EL (cell line): ENCODE data around the gene TAF1.
"Not testable (repeated sequence)": the region's sequence is repeated elsewhere in the genome, so short reads cannot be mapped to it uniquely, and the experiment has no call there.

ENCODE experiments used
- DNase-seq: peaks from one replicate; pipeline ENCODE4 v3.0.0-alpha.2; 2016

The TAF1 gene

DNA sequence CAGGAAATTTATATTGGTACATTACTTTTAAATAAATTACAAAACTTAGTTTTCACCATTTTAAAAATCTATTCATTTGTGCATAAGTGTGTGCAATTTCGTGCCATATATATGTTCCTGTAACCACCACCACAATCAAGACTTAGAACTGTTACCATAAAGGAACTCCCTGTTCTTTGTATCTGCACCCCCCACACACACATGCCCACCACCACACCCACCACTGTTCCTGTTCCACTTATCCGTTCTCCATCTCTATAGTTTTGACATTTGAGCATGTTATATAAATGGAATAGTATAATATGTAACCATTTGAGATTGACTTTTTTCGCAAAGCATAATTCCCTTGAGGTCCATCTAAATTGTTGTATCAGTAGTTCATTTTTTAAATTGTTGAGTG is 73.7 kb downstream of the TAF1 start:
- DNase-seq, result no peak

DNA sequence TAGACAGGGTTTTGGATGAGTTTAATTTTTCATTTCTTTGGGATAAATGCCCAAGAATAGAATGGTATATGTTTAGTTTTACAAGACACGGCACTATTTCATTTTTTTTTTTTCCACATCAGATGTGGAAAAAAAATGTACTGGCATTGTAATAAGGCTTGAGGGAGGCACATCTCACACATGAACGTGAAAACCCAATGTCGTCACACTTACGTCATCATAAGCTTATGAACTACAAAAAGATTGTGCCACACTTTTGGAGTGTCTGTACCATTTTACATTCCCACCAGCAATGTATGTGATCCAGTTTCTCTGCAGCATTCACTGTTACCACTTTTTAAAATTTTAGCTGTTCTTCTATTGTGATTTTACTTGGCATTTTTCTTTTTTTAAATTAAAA is 74.2 kb downstream of the TAF1 start:
- DNase-seq, result no peak

DNA sequence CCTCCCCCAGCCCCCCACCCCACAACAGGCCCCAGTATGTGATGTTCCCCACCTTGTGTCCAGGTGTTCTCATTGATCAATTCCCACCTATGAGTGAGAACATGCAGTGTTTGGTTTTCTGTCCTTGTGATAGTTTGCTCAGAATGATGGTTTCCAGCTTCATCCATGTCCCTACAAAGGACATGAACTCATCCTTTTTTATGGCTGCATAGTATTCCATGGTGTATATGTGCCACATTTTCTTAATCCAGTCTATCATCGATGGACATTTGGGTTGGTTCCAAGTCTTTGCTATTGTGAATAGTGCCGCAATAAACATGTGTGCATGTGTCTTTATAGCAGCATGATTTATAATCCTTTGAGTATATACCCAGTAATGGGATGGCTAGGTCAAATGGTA is 75.7 kb downstream of the TAF1 start:
- DNase-seq, result not testable (repeated sequence)

DNA sequence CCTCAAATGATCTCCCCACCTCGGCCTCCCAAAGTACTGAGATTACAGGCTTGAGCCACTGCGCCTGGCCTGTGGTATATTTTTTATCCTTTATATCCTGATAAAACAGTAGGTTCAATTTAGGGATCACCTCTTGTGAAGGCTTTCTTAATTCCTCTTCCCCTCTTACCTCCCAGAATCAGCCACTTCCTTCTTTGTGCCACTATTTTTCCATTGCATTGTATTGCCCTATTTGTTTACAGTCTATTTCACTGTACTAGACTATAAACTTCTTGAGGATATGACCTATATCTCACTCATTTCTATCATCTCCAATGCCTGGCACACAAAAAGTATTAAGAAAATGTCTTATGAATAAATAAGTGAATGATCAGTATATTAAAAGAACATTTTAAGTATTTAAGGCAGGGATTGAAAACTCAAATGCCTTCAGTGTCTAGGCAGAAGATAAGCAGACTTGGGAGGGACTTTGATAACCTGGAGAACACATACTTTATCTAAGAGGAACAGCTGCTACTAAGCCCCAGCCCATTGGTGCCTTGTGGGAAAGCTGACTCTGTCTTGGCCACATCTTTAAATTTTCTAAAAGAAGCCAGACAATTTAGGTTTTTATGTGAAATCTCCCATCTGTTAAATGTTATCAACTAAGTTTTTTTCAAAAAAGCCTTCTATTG is 84.4 kb downstream of the TAF1 start:
- no peak for DNase-seq

DNA sequence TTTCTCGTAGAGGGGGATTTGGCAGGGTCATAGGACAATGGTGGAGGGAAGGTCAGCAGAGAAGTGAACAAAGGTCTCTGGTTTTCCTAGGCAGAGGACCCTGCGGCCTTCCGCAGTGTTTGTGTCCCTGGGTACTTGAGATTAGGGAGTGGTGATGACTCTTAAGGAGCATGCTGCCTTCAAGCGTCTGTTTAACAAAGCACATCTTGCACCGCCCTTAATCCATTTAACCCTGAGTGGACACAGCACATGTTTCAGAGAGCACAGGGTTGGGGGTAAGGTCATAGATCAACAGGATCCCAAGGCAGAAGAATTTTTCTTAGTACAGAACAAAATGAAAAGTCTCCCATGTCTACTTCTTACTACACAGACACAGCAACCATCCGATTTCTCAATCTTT is 85.4 kb downstream of the TAF1 start:
- DNase-seq, result not testable (repeated sequence)

DNA sequence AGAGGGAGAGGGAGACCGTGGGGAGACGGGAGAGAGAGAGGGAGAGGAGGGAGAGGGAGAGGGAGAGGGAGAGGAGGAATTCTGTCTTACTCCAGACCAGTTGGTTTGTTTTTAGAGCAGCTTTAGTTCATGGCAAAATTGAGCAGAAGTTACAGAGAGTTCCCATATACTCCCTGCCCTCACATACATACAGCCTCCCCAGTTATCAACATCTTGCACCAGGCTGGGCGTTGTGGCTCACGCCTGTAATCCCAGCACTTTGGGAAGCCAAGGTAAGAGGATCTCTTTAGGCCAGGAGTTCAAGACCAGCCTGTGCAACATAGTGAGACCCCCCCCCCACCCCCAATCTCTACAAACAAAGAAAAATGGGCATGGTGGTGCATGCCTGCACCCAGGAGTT is 86.9 kb downstream of the TAF1 start:
- DNase-seq, result no peak

DNA sequence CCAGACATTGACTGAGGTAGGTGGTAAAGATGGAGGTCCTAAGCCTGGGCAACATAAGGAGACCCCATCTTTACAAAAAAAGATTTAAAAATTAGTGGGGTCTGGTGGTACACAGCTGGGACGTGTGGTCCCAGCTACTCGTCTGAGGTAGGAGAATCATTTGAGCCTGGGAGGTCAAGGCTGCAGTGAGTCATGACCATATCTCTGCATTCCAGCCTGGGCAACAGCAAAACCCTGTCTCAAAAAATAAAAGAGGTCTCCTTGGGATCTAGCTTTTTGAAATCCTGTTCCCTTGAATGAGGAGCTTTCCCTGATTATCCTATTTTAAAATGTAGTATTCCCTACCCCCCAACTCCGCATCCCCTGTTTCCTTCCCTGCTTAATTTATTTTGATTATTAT is 88.1 kb downstream of the TAF1 start:
- peak; percentile 34 for DNase-seq

DNA sequence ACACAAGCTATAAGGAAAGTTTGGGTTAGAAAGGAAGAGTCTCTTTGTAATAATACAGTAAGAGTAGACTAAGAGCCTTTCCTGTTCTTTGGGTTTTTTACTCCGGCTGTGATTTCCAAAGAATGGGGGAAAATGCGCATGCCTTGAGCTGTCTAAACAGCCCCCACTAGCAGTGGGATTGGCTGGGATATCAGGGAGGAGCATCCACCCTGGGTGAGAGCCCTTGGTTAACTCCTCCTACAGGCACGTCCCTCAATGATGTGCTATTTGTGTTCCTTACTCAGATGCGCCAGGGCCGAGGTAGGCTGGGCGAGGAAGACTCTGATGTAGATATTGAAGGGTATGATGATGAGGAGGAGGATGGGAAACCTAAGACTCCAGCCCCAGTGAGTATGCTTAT is 92.7 kb downstream of the TAF1 start:
- no peak for DNase-seq

DNA sequence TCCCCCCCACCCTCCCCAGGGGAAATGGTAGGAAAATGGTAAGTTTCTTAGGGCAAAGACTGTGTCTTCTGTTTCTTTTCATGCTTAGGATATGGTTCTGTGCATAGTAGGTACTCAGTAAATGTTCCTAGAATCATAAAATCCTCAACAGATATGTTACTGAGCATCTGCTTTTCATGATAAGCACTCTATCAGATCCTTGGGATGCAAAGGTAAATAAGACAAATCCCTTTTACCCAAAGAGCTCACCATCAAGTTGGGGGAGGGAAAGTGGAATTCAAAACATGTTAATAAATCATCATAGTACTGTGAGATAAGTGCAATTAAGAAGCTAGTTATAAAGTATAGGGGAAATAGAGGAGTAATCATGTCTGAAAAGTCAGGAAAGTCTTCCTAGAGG is 98.8 kb downstream of the TAF1 start:
- DNase-seq, result no peak

DNA sequence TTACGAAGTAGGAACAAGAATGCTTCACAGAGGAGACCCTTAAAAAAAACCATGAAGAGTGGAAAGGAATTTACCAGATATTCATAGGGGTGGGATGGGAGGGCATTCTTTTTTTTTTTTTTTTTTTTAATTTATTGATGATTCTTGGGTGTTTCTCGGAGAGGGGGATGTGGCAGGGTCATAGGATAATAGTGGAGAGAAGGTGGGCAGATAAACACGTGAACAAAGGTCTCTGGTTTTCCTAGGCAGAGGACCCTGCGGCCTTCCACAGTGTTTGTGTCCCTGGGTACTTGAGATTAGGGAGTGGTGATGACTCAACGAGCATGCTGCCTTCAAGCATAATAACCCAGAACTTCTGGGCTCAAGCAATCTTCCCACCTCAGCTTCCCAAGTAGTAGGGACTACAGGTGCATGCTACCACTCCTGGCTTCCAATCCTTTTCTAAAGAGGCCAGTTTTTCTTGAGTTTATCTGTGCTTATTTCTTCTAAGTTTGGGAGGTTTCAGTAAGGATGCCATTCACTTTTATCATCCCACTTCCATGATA is 100.9 kb downstream of the TAF1 start:
- DNase-seq, result no peak

DNA sequence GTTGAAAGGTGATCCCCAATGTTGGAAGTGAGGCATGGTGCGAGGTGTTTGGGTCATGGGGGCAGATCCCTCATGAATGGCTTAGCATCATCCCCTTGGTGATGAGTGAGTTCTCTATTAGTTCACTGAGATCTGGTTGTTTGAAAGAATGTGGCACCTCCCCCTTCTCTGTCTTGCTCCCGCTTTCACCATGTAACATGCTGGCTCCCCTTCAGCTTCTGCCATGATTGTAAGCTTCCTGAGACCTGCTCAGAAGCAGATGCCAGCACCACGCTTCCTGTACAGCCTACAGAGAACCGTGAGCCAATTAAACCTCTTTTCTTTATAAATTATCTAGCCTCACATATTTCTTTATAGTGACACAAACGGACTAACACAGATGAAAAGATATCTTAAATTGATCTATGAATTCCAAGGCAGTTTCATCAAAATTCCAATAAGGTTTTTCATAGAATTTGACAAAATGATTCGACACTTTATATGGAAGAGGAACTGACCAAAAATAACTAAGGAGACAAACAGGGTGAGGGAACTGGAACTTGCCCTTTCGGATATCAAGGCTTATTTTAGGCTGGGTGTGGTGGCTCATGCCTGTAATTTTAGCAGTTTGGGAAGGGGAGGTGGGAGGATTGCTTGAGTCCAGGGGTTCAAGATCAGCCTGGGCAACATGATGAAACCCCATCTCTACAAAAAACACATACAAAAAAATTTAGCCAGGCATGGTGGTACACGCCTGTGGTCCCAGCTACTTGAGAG is 109.8 kb downstream of the TAF1 start:
- DNase-seq, result peak; percentile 4

DNA sequence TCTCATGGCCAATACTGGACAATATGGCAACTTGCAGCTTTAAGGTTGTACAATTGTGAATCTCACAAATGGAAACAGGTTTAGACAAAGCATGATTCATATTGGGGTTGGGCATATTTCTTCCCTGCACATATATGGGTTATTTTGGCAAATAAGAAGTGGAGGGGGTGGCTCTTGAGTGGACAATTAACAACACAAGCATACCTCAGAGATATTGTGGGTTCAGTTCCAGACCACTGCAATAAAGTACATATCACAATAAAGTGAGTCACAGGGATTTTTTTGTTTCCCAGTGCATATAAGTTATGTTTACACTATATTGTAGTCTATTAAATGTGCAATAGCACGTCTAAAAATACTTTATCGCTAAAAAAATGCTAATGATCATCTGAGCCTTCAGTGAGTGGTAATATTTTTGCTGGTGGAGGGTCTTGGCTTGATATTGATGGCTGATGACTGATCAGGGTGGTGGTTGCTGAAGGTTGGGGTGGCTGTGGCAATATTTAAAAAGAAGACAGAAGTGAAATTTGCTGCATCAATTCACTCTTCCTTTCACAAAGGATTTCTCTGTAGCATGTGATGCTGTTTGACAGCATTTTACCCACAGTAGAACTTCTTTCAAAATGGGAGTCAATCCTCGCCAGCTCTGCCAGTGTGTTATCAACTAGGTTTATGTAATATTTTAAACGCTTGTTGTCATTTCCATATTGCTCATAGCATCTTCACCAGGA is 116.2 kb downstream of the TAF1 start:
- no peak for DNase-seq

DNA sequence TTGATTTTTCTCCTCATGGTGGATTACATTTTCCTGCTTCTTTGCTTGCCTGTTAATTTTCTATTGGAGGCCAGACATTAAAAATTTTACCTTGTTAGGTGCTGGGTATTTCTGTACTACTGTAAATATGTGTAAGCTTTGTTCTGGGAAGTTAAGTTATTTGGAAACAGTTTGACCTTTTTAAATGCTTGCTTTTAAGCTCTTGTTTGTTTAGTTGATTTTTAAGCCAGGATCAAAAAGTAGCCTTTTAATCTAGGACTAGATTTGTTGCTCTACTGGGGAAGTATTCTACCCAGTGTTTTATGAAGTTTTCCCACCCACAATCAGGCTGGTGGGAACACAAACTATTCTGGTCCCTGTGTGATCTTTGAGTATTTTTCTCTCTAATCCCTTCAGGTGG is 121.7 kb downstream of the TAF1 start:
- no peak for DNase-seq

DNA sequence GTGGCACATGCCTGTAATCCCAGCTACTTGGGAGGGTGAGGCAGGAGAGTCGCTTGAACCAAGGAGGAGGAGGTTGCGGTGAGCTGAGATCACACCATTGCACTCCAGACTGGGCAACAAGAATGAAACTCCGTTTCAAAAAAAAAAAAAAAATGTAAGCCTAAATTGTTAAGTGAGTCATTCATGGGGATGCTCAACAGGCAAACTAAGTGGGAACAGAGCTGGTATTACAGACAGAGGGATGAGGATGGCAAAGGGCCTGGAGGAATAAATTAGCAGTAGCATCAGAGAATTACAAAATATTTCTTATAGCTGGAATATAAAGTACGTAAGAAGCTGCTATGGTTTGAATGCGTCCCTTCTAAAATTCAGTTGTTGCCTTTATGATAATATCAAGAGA is 123.4 kb downstream of the TAF1 start:
- DNase-seq, result peak; percentile 2

DNA sequence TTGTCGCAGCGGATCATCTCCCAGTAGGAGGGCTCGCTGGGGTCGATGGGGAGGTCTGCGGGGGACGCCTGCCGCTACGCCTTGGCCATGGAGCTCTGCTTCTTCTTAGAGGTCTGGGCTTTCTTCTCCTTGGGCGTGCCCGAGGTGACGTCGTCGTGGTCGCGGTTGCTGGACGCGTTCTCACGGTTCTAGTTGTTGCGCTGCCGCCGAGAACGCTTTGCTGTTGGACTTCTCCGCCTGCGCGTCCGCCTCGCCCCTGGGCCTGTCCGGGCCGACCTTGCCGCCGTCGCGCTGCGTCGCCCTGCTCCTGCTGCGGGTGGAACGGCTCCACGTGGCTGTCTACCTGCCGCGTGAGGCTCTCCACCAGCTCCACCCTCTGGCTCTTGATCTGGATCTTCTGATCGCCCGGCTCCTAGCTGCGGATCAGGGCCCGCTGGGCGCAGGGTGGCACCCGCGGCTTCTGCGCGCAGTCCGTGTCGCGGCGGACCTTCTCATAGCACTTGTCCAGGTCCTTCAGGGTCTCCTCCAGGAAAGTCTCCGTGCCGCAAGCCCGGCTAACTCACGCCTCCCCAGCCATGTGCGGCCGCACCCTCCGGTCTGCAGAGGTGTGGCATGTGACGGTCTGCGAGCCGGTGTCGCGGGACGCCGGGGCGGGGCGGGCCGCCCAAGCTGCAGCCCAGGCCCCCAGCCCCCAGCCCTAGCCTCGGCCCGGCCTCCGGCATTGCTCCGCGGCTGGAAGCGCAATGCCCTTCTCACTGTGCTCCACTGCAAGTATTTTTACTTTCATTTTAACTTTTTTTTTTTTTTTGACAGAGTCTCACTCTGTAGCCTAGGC is 126.3 kb downstream of the TAF1 start:
- peak; percentile 47 for DNase-seq

DNA sequence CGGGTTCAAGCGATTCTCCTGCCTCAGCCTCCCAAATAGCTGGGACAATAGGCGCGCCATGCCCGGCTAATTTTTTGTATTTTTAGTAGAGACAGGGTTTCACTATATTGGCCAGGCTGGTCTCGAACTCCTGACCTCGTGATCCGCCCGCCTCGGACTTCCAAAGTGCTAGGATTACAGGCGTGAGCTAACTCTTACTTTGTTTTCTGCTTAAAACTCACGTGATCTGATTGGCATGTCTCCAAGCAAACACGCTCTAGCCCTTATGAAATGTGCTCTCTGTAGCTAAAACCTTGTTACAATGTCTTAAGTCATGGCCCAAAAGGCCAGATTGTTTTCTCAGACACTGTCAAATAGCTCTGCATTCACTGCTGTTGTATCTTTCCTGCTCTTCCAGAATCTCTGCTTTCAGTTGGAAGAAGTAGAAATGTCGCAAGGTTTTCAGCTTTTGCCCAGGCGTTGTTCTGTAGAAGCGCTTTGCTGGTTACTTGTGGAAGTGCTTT is 127.0 kb downstream of the TAF1 start:
- DNase-seq, result no peak

DNA sequence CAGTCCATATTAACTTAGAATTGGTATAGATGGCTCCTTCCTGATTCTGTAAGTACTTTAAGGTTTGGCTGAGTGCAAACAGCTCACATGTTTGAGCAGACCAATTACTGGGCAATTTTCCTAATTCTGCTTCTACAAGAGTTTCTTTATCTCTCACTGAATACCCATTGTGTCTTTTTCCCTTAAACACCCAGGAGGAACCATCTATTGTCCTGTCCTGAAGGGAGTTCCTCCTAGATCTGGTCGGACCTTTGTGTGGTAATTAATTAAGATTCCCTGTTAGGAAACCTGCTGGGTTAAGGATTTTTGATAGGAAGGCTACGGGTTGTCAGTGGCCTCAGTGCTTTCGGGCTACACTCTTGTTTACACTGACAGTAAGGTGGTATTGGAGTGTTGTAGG is 129.8 kb downstream of the TAF1 start:
- DNase-seq, result not testable (repeated sequence)

DNA sequence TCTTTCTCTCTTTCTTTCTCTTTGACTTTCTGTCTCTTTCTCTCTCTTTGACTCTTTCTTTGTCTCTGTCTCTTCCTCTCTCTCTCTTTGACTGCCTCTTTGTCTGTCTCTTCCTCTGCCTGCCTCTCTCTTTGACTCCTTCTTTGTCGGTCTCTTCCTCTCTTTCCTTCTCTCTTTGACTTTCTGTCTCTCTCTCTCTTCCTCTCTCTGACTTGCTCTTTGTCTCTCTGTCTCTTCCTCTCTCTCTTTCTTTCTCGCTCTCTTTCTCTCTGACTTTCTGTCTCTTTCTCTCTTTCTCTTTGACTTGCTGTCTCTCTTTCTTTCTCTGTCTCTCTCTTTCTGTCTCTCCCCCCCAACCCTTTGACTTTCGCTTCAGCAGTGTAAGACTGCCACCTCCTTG is 130.3 kb downstream of the TAF1 start:
- no peak for DNase-seq

DNA sequence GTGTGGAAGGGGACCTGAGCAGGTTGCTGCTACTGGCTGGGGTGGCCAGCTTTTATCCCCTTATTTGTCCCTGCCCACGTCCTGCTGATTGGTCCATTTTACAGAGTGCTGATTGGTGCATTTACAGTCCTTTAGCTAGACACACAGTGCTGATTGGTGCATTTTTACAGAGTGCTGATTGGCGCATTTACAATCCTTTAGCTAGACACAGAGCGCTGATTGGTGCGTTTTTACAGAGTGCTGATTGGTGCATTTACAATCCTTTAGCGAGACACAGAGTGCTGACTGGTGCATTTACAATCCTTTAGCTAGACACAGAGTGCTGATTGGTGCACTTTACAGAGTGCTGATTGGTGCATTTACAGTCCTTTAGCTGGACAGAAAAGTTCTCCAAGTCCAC is 135.9 kb downstream of the TAF1 start:
- DNase-seq, result not testable (repeated sequence)

DNA sequence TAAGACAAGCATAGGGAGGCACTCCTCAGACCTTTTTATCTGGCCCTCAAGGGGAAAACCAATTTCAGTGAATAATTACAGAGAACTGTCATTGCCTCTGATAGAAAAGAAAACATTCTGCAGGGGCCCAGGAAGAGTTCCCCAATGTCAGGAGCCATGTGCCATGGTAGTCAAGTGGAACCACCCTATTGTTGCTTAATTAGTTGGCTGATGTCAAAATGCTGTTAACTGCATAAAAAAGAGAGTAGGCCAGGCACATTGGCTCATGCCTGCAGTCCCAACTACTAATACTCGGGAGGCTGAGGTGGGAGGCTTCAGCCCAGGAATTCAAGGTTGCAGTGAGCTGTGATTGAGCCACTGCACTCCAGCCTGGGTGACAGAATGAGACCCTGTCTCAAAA is 138.2 kb downstream of the TAF1 start:
- DNase-seq, result no peak

DNA sequence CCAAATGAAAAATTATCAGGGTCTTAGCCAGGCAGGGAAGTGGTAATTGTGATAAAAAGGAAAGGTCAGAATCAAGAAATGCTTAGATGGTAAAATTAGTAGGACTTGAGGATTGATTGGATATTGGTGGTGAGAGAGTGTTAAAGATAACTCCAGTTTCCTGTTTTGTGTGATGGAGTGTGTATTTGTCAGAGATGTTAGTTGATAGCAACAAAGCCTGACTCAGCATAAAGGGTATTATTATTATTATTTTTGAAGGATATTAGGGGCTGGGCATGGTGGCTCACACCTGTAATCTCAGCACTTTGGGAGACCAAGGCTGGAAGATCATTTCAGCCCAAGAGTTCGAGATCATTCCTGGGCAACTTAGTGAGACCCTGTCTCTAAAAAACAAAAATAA is 143.1 kb downstream of the TAF1 start:
- no peak for DNase-seq

DNA sequence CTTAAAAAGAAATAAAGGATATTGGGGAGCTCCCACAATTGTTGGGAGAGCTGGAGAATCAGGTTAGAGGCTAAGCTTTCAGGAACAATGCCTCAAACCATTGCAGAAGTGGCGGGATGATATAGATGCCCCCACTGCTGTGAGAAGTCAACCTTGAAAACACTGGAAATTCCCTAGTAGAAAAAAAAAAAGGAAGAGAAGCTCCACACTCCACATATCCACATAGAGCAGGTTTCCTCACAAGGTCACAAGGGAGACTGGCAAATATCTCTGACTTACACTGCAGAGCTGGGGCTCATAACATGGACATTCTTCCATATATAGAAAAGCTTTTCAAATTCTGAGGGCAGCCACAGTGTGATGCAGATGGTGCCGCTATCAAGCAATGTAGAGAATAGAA is 144.0 kb downstream of the TAF1 start:
- DNase-seq, result no peak

DNA sequence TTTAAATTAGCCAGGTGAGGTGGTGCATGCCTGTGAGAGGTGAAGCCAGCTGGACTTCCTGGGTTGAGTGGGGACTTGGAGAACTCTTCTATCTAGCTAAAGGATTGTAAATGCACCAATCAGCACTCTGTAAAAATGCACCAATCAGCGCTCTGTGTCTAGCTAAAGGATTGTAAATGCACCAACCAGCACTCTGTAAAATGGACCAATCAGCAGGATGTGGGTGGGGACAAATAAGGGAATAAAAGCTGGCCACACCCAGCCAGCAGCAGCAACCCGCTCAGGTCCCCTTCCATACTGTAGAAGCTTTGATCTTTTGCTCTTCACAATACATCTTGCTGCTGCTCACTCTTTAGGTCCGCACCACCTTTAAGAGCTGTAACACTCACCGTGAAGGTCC is 147.6 kb downstream of the TAF1 start:
- not testable (repeated sequence) for DNase-seq
